H1 (cell line): Measurements from ENCODE around the gene STXBP2. TPM values are rescaled to one million over a fixed set of nuclear protein-coding genes. Genes with fewer than 3 reads are reported as not detected.

Experiments used
- CTCF ChIA-PET: fragments of 300-600 bp; sonication (Branson Sonifier 250); formaldehyde crosslinking; loops from one replicate; lab custom pipeline; 2021; ENCODE audit not compliant: partially characterized antibody; lab: Charles Lee
- POLR2A ChIA-PET: fragments of 300-600 bp; sonication (Branson Sonifier 250); formaldehyde crosslinking; loops from one replicate; lab custom pipeline; 2021; ENCODE audit warnings: inconsistent platforms; ENCODE audit not compliant: partially characterized antibody; lab: Charles Lee
- DNase-seq, 2 experiments: peaks; one replicate each; pipeline versions ENCODE4 v3.0.0 to v3.0.0-alpha.2; 2010 to 2022; ENCODE audit warnings: low spot score in 2 of 2, low read depth in 1 of 2, mixed read lengths in 1 of 2
- FAIRE-seq: peaks from 2 replicates; lab custom pipeline; 2011; peaks lifted over from hg19 to GRCh38; lab: Jason Lieb, UNC
- H2AFZ ChIP-seq: 2 replicates; pipeline ENCODE4 v1.8.1; 2012; ENCODE audit warnings: low read length, inconsistent platforms
- H2AK5ac ChIP-seq: 2 replicates; pipeline ENCODE4 v1.6.1; 2013; ENCODE audit warnings: low read depth, low read length
- H2BK120ac ChIP-seq: replicated peaks from 2 replicates; pipeline ENCODE3; 2013; ENCODE audit warnings: low read depth, low read length, inconsistent platforms
- H2BK12ac ChIP-seq: 2 replicates; pipeline ENCODE4 v1.6.1; 2013; ENCODE audit warnings: low read depth, low read length
- H2BK15ac ChIP-seq: 2 replicates; pipeline ENCODE4 v1.6.1; 2013; ENCODE audit warnings: low read length
- H2BK20ac ChIP-seq: 2 replicates; pipeline ENCODE4 v1.6.1; 2013; ENCODE audit warnings: low read length
- H2BK5ac ChIP-seq: 2 replicates; pipeline ENCODE4 v1.6.1; 2013; ENCODE audit warnings: low read depth, low read length
- H3K14ac ChIP-seq: 2 replicates; pipeline ENCODE4 v1.6.1; 2013; ENCODE audit warnings: inconsistent platforms; ENCODE audit not compliant: insufficient read length
- H3K18ac ChIP-seq: 2 replicates; pipeline ENCODE4 v1.6.1; 2013; ENCODE audit warnings: low read length; ENCODE audit errors: extremely low read depth
- H3K23ac ChIP-seq: 2 replicates; pipeline ENCODE4 v1.6.1; 2013; ENCODE audit warnings: inconsistent platforms; ENCODE audit not compliant: insufficient read length
- H3K23me2 ChIP-seq: 2 replicates; pipeline ENCODE4 v1.6.1; 2013; ENCODE audit warnings: low read depth, low read length
- H3K27ac ChIP-seq: 2 replicates; pipeline ENCODE4 v1.6.1; 2011; ENCODE audit warnings: low read depth, low read length, inconsistent platforms
- H3K27me3 ChIP-seq, 4 experiments: replicated peaks in 1 of 4; 1 replicate in 1 of 4; 2 replicates in 3 of 4; pipeline versions ENCODE4 v1.6.1 to v1.8.1; 2011 to 2013; ENCODE audit warnings: low read length in 3 of 4, mild to moderate bottlenecking in 3 of 4, inconsistent platforms in 2 of 4, mixed read lengths in 2 of 4, moderate library complexity in 1 of 4; ENCODE audit not compliant: control insufficient read depth in 3 of 4, insufficient read depth in 3 of 4; ENCODE audit errors: extremely low read depth in 1 of 4
- H3K36me3 ChIP-seq, 4 experiments: 2 replicates each; pipeline versions ENCODE4 v1.6.1 to v1.8.1; 2011 to 2013; ENCODE audit warnings: mild to moderate bottlenecking in 4 of 4, low read length in 3 of 4, moderate library complexity in 2 of 4, control low read depth in 1 of 4, inconsistent platforms in 1 of 4; ENCODE audit not compliant: insufficient read depth in 4 of 4, control insufficient read depth in 2 of 4
- H3K4ac ChIP-seq: replicated peaks from 2 replicates; pipeline ENCODE3; 2013; ENCODE audit warnings: low read length, low read depth, mixed read lengths, inconsistent platforms; ENCODE audit not compliant: insufficient read length
- H3K4me1 ChIP-seq, 4 experiments: replicated peaks in 1 of 4; 1 replicate in 1 of 4; 2 replicates in 3 of 4; pipeline versions ENCODE4 v1.6.1 to v1.8.1; 2011 to 2013; ENCODE audit warnings: low read length in 3 of 4, inconsistent platforms in 2 of 4, mixed read lengths in 1 of 4; ENCODE audit not compliant: insufficient read depth in 4 of 4, control insufficient read depth in 3 of 4
- H3K4me2 ChIP-seq, 2 experiments: 2 replicates each; pipeline versions ENCODE4 v1.6.1 to v1.8.1; 2011 to 2013; ENCODE audit warnings: low read depth in 2 of 2, low read length in 2 of 2, control low read depth in 1 of 2, inconsistent platforms in 1 of 2, mild to moderate bottlenecking in 1 of 2; ENCODE audit not compliant: insufficient read depth in 1 of 2
- H3K4me3 ChIP-seq, 4 experiments: fragments of 200-600, 300-600 bp in 1 of 4; sonication (generic), shearing (Covaris generic), sonication (Bioruptor Twin) in 1 of 4; 2 replicates each; pipeline versions ENCODE4 v1.5.1 to v1.8.1; 2011 to 2016; ENCODE audit warnings: low read length in 4 of 4, low read depth in 3 of 4, control low read depth in 2 of 4, inconsistent platforms in 2 of 4, mild to moderate bottlenecking in 2 of 4, mixed read lengths in 1 of 4, moderate library complexity in 1 of 4; ENCODE audit not compliant: insufficient read depth in 2 of 4; ENCODE audit errors: extremely low read depth in 1 of 4
- H3K56ac ChIP-seq: replicated peaks from 2 replicates; pipeline ENCODE3; 2013; ENCODE audit warnings: low read depth, mild to moderate bottlenecking, mixed read lengths, low read length, inconsistent platforms; ENCODE audit not compliant: insufficient read length
- H3K79me1 ChIP-seq: 2 replicates; pipeline ENCODE4 v1.6.1; 2013; ENCODE audit warnings: low read depth, low read length, control low read depth
- H3K79me2 ChIP-seq, 2 experiments: 2 replicates each; pipeline versions ENCODE4 v1.6.1 to v1.8.1; 2012 to 2013; ENCODE audit warnings: low read length in 2 of 2, mild to moderate bottlenecking in 2 of 2, inconsistent platforms in 1 of 2; ENCODE audit not compliant: insufficient read depth in 2 of 2, control insufficient read depth in 1 of 2
- H3K9ac ChIP-seq, 4 experiments: replicated peaks in 1 of 4; 1 replicate in 1 of 4; 2 replicates in 3 of 4; pipeline versions ENCODE4 v1.6.1 to v1.8.1; 2011 to 2013; ENCODE audit warnings: low read depth in 3 of 4, low read length in 3 of 4, control low read depth in 2 of 4, mild to moderate bottlenecking in 2 of 4, moderate library complexity in 2 of 4, inconsistent platforms in 1 of 4; ENCODE audit errors: extremely low read depth in 1 of 4
- H3K9me3 ChIP-seq, 2 experiments: 2 replicates each; pipeline versions ENCODE4 v1.6.1 to v1.8.1; 2012 to 2013; ENCODE audit warnings: mild to moderate bottlenecking in 2 of 2, moderate library complexity in 2 of 2, control low read depth in 1 of 2, inconsistent platforms in 1 of 2, low read depth in 1 of 2, low read length in 1 of 2, mixed read lengths in 1 of 2; ENCODE audit not compliant: insufficient read depth in 2 of 2
- H4K20me1 ChIP-seq, 2 experiments: replicated peaks in 1 of 2; 2 replicates each; pipeline versions ENCODE3 to v1.8.1; 2011 to 2013; ENCODE audit warnings: inconsistent platforms in 2 of 2, low read length in 2 of 2, mild to moderate bottlenecking in 1 of 2; ENCODE audit not compliant: insufficient read depth in 2 of 2, control insufficient read depth in 1 of 2
- H4K5ac ChIP-seq: 2 replicates; pipeline ENCODE4 v1.6.1; 2013; ENCODE audit warnings: low read length, low read depth, mixed read lengths, inconsistent platforms; ENCODE audit not compliant: insufficient read length
- H4K8ac ChIP-seq: 2 replicates; pipeline ENCODE4 v1.8.0; 2013; ENCODE audit warnings: mild to moderate bottlenecking, moderate library complexity, low read length, inconsistent platforms; ENCODE audit not compliant: insufficient read depth; ENCODE audit errors: extremely low read depth
- H4K91ac ChIP-seq: replicated peaks from 2 replicates; pipeline ENCODE3; 2013; ENCODE audit warnings: low read length, mixed read lengths, inconsistent platforms; ENCODE audit not compliant: insufficient read length
- CEBPB ChIP-seq: IDR thresholded peaks from 2 replicates; pipeline ENCODE4 v1.6.1; 2012; ENCODE audit warnings: low read depth, low read length
- CTBP2 ChIP-seq: IDR thresholded peaks from 2 replicates; pipeline ENCODE4 v1.7.0; 2011; ENCODE audit warnings: borderline replicate concordance, mild to moderate bottlenecking, moderate library complexity, mixed read lengths, low read length; ENCODE audit not compliant: insufficient read depth, insufficient read length
- KDM4A ChIP-seq: IDR thresholded peaks from one replicate; pipeline ENCODE4 v1.7.1; 2012; ENCODE audit warnings: low read depth, mild to moderate bottlenecking, moderate library complexity, low read length, inconsistent platforms; ENCODE audit not compliant: severe bottlenecking
- PHF8 ChIP-seq: fragments of 200-600 bp; sonication (generic); conservative IDR thresholded peaks from 2 replicates; pipeline ENCODE4 v1.7.1; 2012; ENCODE audit warnings: low read depth, mild to moderate bottlenecking, inconsistent platforms, low read length, moderate library complexity
- SIN3A ChIP-seq, 2 experiments: IDR thresholded peaks in 1 of 2; conservative IDR thresholded peaks in 1 of 2; 2 replicates each; pipeline ENCODE4 v1.6.1; 2011 to 2012; ENCODE audit warnings: low read length in 2 of 2, improper control_type of control experiment in 1 of 2, low read depth in 1 of 2, mild to moderate bottlenecking in 1 of 2
- SP4 ChIP-seq: IDR thresholded peaks from 2 replicates; pipeline ENCODE4 v1.6.1; 2012; ENCODE audit warnings: low read length, inconsistent platforms
- ZNF274 ChIP-seq: IDR thresholded peaks from 2 replicates; pipeline ENCODE4 v1.7.0; 2012; ENCODE audit warnings: low read length, borderline replicate concordance; ENCODE audit errors: extremely low read depth
- whole genome bisulfite sequencing, 2 experiments: shearing (Covaris generic) in 1 of 2; methylation state at CpG; one replicate each; pipeline versions ENCODE4 v1.1.6 to v1.1.7; 2013 to 2015; ENCODE audit warnings: low lambda C conversion rate in 2 of 2, mixed read lengths in 2 of 2, inconsistent platforms in 1 of 2, low coverage in 1 of 2, missing lambda C conversion rate in 1 of 2; ENCODE audit not compliant: insufficient replicate concordance in 2 of 2, insufficient coverage in 1 of 2, insufficient read length in 1 of 2; ENCODE audit errors: extremely low coverage in 1 of 2, missing lambda C conversion rate in 1 of 2; 5-methylcytosine and 5-hydroxymethylcytosine counted together
- polyA plus RNA-seq, 7 experiments: library from polyadenylated mRNA; depleted of rRNA in 3 of 7; stranded (reverse) in 5 of 7; unstranded in 2 of 7; fragments of >200 nt in 5 of 7; fragments of 200-250 nt in 2 of 7; gene quantifications; 1 replicate in 5 of 7; 2 replicates in 1 of 7; 4 replicates in 1 of 7; pipeline versions ENCODE4 v1.2.1 to v1.2.3, GENCODE V29; 2011 to 2013; ENCODE audit warnings: missing spikeins in 2 of 7, mixed read lengths in 2 of 7
- total RNA-seq: library from RNA; stranded (reverse); fragmentation: NEBNext Ultra II Directional; extraction: Animal tissue kit (Norgen Biotek cat#: 25700); gene quantifications from 2 replicates; pipeline ENCODE4 v1.2.1, GENCODE V29; 2021
- TF ChIP-seq, protein P1 (sequence below): IDR thresholded peaks from 2 replicates; pipeline ENCODE4 v1.6.1; 2012; ENCODE audit warnings: low read length, inconsistent platforms

STXBP2 gene
- total and polyA plus RNA-seq, 2 of the 8 experiments (the other 6 are each of a cell fraction or from before 2014, with no cell fraction given) = 52.9 to 53.8 TPM

DNA sequence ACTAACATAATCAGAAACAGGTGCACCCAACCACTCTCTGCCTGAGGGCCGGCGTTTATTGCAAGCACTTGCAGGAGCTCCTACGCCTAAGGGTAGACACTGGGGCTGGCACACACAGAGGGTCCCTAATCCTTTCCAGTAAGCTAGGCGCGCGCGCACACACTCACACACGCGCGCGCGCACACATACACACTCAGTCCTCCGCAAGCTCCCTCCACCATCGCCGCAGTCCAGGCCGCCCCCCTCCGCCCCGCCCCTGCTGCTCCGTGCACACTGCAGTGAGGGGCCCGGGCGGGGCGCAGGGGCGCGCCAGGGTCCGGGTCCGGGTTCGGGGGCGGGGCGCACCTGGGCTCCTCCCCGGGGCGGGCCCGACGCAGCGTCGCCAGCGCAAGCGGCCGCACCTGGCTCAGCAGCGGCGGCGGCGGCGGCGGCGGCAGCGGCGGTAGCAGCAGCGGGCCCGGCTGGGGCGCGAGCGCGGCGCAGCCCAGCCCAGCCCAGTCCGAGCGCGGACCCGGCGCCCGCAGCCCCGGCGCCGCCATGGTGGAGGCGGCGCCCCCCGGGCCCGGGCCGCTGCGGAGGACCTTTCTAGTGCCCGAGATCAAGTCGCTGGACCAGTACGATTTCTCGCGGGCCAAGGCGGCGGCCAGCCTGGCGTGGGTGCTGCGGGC lies 41.3 kb upstream of the STXBP2 start, which contains the start of gene CAMSAP3:
Gene CAMSAP3 (plus strand): TSS at position 398 of the 668 bp plus-strand sequence. CDS start 140 bp downstream, at position 538.
- H3K79me1 ChIP-seq = peaks cover 5% of the 10 kb centered on the region; the same call in 1 of the 2 replicates
- CTCF ChIA-PET = interaction anchor here (0.5 to 5.0 kb wide), 6 partner anchors 10 to 851 kb away, joined by 3 to 27 read pairs (median 3); no protein-coding TSS in a partner anchor
- POLR2A ChIA-PET = interaction anchor here (0.6 to 2.5 kb wide), 7 partner anchors 10 to 170 kb away, joined by 3 to 10 read pairs (median 4); partner anchors contain the start of gene STXBP2
- H3K4me3 ChIP-seq = peak within 1 kb of the TSS; percentile 47 to 96 (median 65)
- no peak within 1 kb of the TSS for H2BK15ac ChIP-seq
- WGBS, 2 experiments = 1% methylated on average over 33 of the region's 78 CpGs; no CpG with 5 or more reads in 1 of the 2 experiments
- no peak within 1 kb of the TSS for H2BK120ac ChIP-seq
- no peak within 1 kb of the TSS; the same call in 1 of the 2 replicates for H4K8ac ChIP-seq
- no peaks in the 10 kb centered on the region for H3K9me3 ChIP-seq
- H4K20me1 ChIP-seq = peaks cover 6 to 11% of the 10 kb centered on the region in 2 experiments
- H3K14ac ChIP-seq = peak within 1 kb of the TSS; percentile 97
- FAIRE-seq (no peak), DNase-seq (peak; percentile 31 to 91)
- no peaks in the 10 kb centered on the region for H3K27me3 ChIP-seq
- no peak within 1 kb of the TSS for H3K23ac ChIP-seq
- no peak within 1 kb of the TSS for H2BK20ac ChIP-seq
- H4K5ac ChIP-seq = no peak within 1 kb of the TSS
- H3K56ac ChIP-seq = no peak within 1 kb of the TSS
- H3K9ac ChIP-seq = peak within 1 kb of the TSS; percentile 20 to 54 (median 41); a peak in 4 of 7 replicates
- no peak within 1 kb of the TSS for H2BK5ac ChIP-seq
- H3K4me1 ChIP-seq = peaks cover 0 to 11% (median 6%) of the 10 kb centered on the region in 4 experiments; a peak in 5 of 7 replicates
- peaks cover 0 to 18% of the 10 kb centered on the region in 2 experiments; a peak in 2 of 4 replicates for H3K79me2 ChIP-seq
- no peaks in the 10 kb centered on the region for H3K36me3 ChIP-seq
- peak within 1 kb of the TSS; percentile 78 for H3K18ac ChIP-seq
- H3K4ac ChIP-seq = no peak within 1 kb of the TSS
- no peak within 1 kb of the TSS for H2BK12ac ChIP-seq
- no peak within 1 kb of the TSS for H2AK5ac ChIP-seq
- peak within 1 kb of the TSS; percentile 86 for H3K4me2 ChIP-seq
- H4K91ac ChIP-seq = no peak within 1 kb of the TSS
- TF ChIP-seq SIN3A (conservative IDR thresholded peaks at IDR 0.05 in 1 of 2, IDR thresholded peaks at IDR 0.05 in 1 of 2; ENCODE audit: low read depth in 1 of 2, low read length in 2 of 2) (no peak), CEBPB (no peak), PHF8 (peak; percentile 34; the same call in 1 of the 2 replicates), ZNF274 (no peak), SP4 (no peak), KDM4A (no peak), CTBP2 (no peak)
- TF ChIP-seq, protein P1, sequence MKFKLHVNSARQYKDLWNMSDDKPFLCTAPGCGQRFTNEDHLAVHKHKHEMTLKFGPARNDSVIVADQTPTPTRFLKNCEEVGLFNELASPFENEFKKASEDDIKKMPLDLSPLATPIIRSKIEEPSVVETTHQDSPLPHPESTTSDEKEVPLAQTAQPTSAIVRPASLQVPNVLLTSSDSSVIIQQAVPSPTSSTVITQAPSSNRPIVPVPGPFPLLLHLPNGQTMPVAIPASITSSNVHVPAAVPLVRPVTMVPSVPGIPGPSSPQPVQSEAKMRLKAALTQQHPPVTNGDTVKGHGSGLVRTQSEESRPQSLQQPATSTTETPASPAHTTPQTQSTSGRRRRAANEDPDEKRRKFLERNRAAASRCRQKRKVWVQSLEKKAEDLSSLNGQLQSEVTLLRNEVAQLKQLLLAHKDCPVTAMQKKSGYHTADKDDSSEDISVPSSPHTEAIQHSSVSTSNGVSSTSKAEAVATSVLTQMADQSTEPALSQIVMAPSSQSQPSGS = no peak
- H3K23me2 ChIP-seq = peaks cover 8% of the 10 kb centered on the region; the same call in 1 of the 2 replicates
- no peak within 1 kb of the TSS for H3K27ac ChIP-seq
- peak within 1 kb of the TSS; percentile 47; the same call in 1 of the 2 replicates for H2AFZ ChIP-seq
